Ureter (tissue), 1 donor: ENCODE measurements around the gene RAP1GAP. TPM values are rescaled to one million over a fixed set of nuclear protein-coding genes. Genes with fewer than 3 reads are reported as not detected.

ENCODE experiments used
- DNase-seq: peaks from one replicate; pipeline ENCODE4 v3.0.0-alpha.2; 2020; ENCODE audit warnings: low spot score
- total RNA-seq: library from RNA; stranded (reverse); gene quantifications from one replicate; pipeline ENCODE4 v1.2.4, GENCODE V29; 2023
- donor health status: DM: yes; HTN: yes; CAD: no.

The RAP1GAP gene
- total RNA-seq, 1 donor from 2014 or later = 47.0 TPM

GRCh38 chr1:21592086-21592865 lies 76.9 kb downstream of the RAP1GAP start:
- peak; percentile 61 for DNase-seq

DNA sequence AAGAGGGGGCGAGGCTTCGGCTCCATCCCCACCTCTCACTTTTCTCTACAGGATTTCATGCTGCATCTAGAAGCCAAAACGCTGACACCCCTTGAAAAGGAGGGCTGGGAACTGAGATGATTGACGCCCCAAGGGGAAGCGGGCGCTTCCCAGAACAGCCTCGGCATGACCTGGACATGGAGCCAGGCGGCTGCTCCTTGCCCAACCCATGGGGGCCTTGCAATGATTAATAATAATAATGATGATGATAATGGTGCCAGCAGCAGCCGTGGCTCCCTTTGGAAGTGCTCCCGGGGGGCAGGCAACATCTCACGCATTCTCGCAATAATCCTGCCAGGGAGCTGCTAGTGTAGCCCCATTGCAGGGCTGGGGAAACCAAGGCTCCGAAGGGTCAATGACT lies 78.2 kb downstream of the RAP1GAP start:
- no peak for DNase-seq

GRCh38 chr1:21590126-21590880 lies 78.9 kb downstream of the RAP1GAP start:
- no peak for DNase-seq

- DNase-seq = no peak
These were observed 79.5 kb downstream of the RAP1GAP start for GRCh38 chr1:21589618-21590017.

DNA sequence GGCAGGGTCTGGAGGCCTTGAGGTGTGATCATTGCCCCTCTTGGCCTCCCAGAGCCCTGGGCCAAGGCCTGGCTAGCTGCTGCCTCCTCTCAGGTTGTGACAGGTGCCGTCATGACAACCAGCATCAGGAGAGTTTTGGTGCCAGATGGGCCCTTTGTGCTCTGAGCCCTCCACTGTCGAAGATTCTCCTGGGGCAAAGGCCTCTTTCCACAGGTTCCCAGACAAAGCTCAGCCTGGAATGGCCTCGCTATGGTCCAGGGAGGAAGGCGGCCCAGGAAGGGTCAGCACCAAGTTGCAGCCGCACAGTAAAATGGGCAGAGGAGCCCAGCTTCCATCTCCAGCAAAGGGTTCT lies 81.6 kb downstream of the RAP1GAP start:
- no peak for DNase-seq

DNA sequence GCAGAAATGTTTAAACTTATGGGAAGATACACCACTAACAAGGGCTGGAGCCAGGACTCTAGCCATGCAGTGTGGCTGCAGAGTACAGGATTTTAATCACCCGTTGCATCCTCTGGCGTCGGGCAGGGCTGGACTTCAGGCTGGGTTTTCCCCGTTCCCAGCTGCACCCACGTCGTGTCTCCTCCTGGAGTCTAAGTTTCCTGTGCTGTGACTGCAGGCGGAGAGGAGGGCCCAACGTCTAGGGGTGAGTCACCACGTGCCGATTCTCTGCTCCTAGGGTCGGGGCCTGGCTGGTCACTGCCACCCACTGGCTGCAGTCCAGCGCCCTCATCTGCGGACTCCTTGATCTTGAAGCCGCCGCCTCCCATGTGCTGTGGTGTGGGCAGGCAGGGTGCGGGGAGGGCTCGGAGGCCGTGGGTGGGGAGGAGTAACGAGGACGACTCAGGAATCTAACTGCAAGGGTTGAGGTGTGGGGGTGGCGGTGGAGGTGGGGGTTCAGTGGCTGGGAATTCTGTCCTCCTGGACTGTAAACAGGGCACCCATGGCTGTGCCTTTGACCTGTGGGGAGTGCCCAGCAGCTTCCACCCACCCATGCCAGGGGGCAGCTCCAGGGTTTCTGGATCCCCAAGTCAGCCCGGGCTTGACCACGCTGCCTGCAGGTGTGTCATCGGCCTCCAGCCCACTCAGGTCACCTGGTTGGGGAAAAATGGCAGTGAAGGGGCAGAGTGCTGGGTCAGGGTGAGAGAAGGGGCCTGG lies 82.1 kb downstream of the RAP1GAP start:
- DNase-seq = peak; percentile 62

- DNase-seq = no peak
These were observed 82.9 kb downstream of the RAP1GAP start for GRCh38 chr1:21586222-21586621.

GRCh38 chr1:21585037-21585436 lies 84.1 kb downstream of the RAP1GAP start:
- no peak for DNase-seq

- DNase-seq = no peak
These were observed 85.1 kb downstream of the RAP1GAP start for GRCh38 chr1:21584096-21584495.

DNA sequence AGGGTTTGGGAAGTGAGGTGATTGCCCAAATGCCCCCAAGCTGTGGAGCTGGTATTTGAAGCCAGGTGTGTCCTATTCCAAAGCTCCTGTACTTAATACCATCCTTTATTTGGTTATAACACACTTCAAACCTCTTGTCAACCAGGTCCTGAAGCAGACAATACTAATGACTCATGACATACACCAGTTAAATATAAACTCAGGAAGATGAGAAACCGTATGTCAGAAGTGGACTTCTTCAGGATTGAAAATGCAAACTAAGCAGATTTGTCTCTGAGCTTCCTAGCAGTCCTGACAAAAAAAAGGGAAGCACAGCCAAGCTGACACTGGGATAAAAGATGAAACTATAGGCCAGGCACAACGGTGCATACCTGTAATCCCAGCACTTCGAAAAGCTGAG lies 89.4 kb downstream of the RAP1GAP start:
- no peak for DNase-seq

- no peak for DNase-seq
These were observed 91.2 kb downstream of the RAP1GAP start for GRCh38 chr1:21577933-21578332.

DNA sequence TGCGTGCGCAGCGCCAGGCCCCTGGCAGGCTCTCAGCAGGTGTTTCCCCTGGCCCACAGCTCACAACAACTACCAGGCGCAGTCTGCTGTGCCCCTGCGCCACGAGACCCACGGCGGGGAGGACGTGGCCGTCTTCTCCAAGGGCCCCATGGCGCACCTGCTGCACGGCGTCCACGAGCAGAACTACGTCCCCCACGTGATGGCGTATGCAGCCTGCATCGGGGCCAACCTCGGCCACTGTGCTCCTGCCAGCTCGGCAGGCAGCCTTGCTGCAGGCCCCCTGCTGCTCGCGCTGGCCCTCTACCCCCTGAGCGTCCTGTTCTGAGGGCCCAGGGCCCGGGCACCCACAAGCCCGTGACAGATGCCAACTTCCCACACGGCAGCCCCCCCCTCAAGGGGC lies 91.8 kb downstream of the RAP1GAP start:
- DNase-seq = no peak

DNA sequence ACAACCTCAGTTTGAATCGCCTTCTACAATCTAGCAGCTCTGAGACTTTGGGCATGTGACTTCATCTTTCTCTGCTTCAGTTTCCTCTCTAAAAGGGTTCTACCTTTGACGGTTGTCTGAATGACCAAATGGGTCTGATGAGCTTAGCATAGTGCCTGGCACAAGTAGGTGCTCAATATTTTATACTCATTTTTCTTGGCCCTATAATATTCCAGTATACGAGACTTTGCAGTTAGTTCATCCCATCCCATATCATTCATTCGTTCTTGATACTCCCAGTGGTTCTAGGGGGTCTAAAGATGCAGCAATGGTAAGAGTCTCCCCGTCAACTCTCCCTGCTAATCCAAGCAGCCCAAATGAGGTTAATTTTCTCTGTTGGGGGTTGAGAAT lies 92.4 kb downstream of the RAP1GAP start:
- DNase-seq = no peak

- no peak for DNase-seq
These were observed 92.9 kb downstream of the RAP1GAP start for GRCh38 chr1:21576031-21576797.

DNA sequence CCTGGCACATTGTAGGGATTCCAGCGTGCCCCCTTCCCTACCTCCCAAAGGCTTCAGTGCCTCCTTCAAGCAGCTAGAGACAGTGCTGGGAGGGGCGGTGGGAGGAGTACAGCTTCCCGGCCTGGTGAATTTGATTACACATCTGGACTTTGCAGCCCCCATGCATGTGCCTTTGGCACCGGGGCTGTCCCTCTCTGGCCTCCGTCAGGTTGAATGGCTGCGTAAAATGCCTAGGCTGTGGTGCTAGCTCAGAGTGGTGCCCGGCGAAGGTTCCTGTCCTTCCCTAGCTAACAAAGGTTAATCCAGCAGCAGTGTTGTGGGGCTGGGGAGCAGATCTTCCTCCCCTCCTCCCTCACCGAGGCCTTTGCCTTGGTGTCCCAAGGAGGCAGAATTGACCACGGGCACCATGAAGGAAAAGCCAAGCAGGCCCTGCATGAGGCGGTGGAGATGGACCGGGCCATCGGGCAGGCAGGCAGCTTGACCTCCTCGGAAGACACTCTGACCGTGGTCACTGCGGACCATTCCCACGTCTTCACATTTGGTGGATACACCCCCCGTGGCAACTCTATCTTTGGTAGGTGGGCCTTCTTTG lies 93.7 kb downstream of the RAP1GAP start:
- no peak for DNase-seq

- no peak for DNase-seq
These were observed 94.5 kb downstream of the RAP1GAP start for GRCh38 chr1:21574466-21575151.

- peak; percentile 67 for DNase-seq
These were observed 95.1 kb downstream of the RAP1GAP start for GRCh38 chr1:21573971-21574465.

GRCh38 chr1:21573475-21573874 lies 95.7 kb downstream of the RAP1GAP start:
- no peak for DNase-seq

- DNase-seq = no peak
These were observed 96.4 kb downstream of the RAP1GAP start for GRCh38 chr1:21572735-21573277.

DNA sequence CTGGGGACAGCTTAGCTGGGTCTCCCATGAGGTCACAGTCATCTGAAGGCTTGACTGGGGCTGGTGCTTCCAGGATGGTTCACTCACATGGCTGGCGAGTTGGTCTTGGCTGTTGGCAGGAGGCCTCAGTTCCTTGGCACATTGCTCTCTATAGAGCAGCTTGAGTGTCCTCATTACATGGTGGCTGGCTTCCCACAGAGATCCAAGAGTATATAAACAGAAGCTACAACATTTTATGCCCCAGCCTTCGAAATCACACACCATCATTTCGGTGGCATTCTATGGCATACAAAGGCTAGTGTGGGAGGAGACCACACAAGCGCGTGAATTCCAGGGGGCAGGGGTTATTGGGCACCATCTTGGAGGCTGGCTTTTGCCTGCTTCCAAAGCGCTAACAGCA lies 96.9 kb downstream of the RAP1GAP start:
- no peak for DNase-seq
